GM12865 (cell line): ENCODE data around the gene EEF1AKMT1.

Experiments
- DNase-seq: peaks from one replicate; pipeline ENCODE4 v3.0.0; 2010; ENCODE audit warnings: low read depth
- H3K4me3 ChIP-seq: 2 replicates; pipeline ENCODE4 v1.5.1; 2011; ENCODE audit warnings: mild to moderate bottlenecking, low read depth, low read length, control low read depth
- CTCF ChIP-seq: IDR thresholded peaks from 2 replicates; pipeline ENCODE4 v1.5.1; 2011; ENCODE audit warnings: low read length, control low read depth, low read depth, inconsistent platforms; ENCODE audit not compliant: insufficient read depth; ENCODE audit errors: missing control alignments

EEF1AKMT1 gene

DNA sequence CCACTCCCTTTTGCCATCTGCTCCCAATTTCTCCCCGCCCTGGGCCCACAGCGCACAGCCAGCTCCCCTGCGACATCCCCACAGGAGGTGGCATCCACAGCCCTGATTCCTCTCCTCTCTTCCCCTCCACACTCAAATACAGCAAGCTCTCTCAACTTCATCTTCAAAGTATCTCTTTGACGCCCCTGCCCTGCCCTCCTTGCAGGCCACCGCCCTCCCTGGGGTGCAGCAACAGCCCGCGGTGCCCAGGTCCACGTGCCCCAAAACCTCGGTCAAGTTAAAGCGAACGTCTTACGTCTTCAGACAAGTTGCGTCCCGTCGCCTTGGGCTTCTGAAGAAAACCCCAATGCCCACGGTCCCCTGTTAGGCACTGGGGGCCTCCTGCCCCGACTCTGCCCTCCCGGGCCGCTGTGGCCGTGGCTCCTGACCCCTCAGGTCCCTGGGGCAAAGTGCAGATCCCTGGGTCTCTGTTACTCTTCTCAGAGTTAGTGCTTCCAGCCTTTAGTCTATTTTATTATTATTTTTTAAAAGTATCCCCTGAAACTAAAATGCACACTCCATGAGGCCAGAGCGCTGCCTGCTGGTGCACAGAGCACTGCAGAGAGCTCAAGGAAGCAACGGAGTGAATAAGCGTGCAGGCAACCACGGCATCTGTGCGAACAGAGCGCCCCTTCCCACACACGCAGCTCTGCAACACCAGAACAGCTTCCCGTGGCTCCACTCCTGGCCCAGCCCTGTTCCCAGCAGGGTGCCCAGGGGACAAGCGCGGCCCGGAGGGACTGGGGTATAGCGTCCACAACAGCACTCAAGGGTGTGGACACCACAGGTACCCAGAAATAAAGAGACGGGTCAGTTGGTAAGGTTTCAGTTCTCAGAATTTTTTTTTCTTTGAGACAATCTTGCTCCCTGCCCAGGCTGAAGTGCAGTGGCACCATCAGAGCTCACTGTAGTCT, 43.9 kb downstream of the EEF1AKMT1 start:
- H3K4me3 ChIP-seq, result no peak overlapping the region
- no peak for DNase-seq
- TF ChIP-seq CTCF, result no peak

- DNase-seq, result no peak
- no peak overlapping the region for H3K4me3 ChIP-seq
- no peak for TF ChIP-seq CTCF
These were observed 45.0 kb downstream of the EEF1AKMT1 start for GRCh38 chr13:20728579-20729311.

DNA sequence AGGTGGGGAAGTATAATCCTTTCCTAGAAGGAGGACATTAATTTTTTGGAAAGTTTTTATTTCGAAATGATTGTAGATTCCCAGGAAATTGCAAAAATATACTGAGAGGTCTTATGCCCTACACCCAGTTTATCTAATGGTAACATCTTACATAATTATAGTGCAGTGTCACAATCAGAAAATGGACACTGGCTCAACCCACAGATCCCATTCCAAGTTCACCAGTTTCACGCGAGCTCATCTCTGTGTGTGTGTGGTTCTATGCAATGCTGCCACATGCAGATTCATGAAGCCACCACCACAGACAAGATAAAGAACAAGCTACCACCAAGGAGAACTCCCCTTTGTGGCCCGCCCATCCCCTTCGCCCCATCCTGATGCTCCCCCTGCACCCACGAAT, 45.9 kb downstream of the EEF1AKMT1 start:
- no peak for TF ChIP-seq CTCF
- DNase-seq, result no peak
- H3K4me3 ChIP-seq, result no peak overlapping the region

GRCh38 chr13:20721454-20722357, 52.1 kb downstream of the EEF1AKMT1 start:
- no peak for TF ChIP-seq CTCF
- DNase-seq, result no peak
- H3K4me3 ChIP-seq, result no peak overlapping the region

GRCh38 chr13:20721058-20721453, 52.7 kb downstream of the EEF1AKMT1 start:
- no peak for TF ChIP-seq CTCF
- DNase-seq, result no peak

DNA sequence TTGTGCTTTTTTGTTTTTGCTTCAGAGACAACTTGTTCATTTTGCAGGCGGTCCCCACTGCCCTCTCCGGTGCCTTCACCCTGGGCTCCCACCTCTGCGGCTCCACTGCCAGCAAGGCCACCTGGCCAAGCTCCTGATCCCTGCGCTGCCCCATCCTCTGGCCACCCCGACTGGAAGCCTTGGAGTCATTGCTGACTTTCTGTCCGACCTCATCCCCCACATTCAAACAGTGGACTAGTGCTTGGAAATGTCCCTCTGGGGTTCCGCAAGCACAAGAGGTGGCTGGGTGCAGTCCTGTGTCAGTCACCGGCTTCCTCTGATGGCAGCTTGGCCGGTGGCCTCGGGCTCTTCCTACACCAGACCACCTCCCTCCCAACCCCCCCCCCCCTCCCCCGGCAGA, 53.3 kb downstream of the EEF1AKMT1 start:
- no peak overlapping the region for H3K4me3 ChIP-seq
- no peak for DNase-seq
- TF ChIP-seq CTCF, result no peak

More at GRCh38 chr13:20721058-20721453, 52.7 kb downstream of the EEF1AKMT1 start:
- no peak overlapping the region for H3K4me3 ChIP-seq
